Posterior cingulate gyrus (tissue), 11 donors: Measurements from ENCODE around the gene PRKCH.
"Not testable (repeated sequence)": the region's sequence is repeated elsewhere in the genome, so short reads cannot be mapped to it uniquely, and the experiment has no call there.

Experiments
- DNase-seq, 10 donors: peaks; one replicate each; pipeline versions ENCODE4 v3.0.0 to v3.0.0-alpha.2; 2020 to 2021; ENCODE audit warnings: mixed read lengths in 3 of 10
- intact Hi-C: fragments of 100-400 bp; cut with DNase I; formaldehyde crosslinking; loops from one replicate; pipeline ENCODE4 v1.15.1; 2023

Gene PRKCH

GRCh38 chr14:61386173-61386772, 64.9 kb downstream of the PRKCH start:
- intact Hi-C loops, result no loop called here

GRCh38 chr14:61387076-61387475, 65.7 kb downstream of the PRKCH start:
- intact Hi-C loops, result no loop called here
- DNase-seq, result no peak

More at GRCh38 chr14:61386173-61386772, 64.9 kb downstream of the PRKCH start:
- no peak for DNase-seq

GRCh38 chr14:61388173-61388975, 67.0 kb downstream of the PRKCH start:
- no peak for DNase-seq
- intact Hi-C loops, result no loop called here

DNA sequence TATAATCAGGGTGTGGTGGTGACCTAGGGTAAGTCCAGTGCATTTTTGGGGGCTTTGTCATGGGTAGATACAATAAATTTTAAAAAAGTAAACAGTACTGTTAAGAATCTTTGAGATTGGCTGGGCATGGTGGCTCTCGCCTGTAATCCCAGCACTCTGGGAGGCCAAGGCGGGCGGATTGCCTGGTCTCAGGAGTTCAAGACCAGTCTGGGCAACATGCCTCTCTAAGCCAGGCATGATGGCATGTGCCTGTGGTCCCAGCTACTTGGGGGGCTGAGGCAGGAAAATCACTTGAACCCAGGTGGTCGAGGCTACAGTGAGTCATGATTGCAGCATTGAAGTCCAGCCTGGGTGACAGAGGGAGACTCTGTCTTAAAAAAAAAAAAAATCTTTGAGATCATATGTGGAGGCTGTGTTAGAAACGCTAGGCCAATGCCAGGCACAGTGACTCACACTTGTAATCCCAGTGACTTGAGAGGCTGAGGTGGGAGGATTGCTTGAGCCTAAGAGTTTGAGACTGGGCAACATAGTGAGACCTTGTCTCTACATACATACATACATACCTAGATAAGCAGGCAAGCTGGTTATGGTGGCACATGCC, 67.7 kb downstream of the PRKCH start:
- DNase-seq, result no peak

DNA sequence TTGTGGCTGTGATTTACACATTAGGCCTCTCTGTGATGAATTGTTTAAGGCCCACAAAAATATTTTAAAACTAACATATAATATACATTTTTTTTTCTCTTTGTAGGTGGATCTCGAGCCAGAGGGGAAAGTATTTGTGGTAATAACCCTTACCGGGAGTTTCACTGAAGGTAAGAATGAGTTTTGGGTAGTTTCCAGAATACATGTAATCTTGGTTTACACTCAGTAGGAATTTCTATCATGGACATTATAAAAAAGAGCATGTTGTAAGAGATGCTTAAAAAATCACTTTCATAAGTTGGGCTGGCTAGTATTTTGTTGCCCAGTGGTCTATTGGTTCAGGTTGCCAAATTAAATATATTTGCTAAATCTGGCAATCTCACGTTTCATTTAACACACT, 69.7 kb downstream of the PRKCH start:
- intact Hi-C loops, result no loop called here
- DNase-seq, result no peak

More for the DNA sequence above, 67.7 kb downstream of the PRKCH start:
- intact Hi-C loops, result no loop called here

- DNase-seq, result no peak
- intact Hi-C loops, result no loop called here
Measured at GRCh38 chr14:61392297-61392696, 70.9 kb downstream of the PRKCH start.

- intact Hi-C loops, result no loop called here
- DNase-seq, result no peak
Measured at GRCh38 chr14:61394542-61394941, 73.2 kb downstream of the PRKCH start.

- intact Hi-C loops, result no loop called here
- DNase-seq, result no peak
Measured at GRCh38 chr14:61395115-61395725, 73.8 kb downstream of the PRKCH start.

DNA sequence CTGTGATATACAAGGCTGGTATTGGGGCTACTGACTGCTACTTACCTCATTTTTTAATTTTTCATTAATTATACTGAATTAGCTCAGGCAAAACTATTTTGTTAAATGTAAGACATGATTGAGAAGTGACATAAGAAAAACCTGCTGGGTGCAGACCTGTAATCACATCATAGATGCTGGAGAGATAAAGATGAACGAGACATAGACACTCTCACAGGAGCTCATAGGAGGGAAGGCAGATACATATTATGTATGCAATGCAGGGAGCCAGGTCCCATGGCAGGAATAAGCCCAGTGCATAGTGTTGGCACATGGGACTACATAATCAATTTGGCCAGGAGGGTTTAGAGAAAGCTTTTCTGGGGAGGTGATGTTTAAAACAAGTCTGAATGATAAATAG, 74.9 kb downstream of the PRKCH start:
- DNase-seq, result no peak

GRCh38 chr14:61396694-61397093, 75.3 kb downstream of the PRKCH start:
- DNase-seq, result no peak
- intact Hi-C loops, result no loop called here

More for the DNA sequence above, 74.9 kb downstream of the PRKCH start:
- intact Hi-C loops, result no loop called here

GRCh38 chr14:61397615-61398014, 76.2 kb downstream of the PRKCH start:
- DNase-seq, result no peak
- intact Hi-C loops, result no loop called here

DNA sequence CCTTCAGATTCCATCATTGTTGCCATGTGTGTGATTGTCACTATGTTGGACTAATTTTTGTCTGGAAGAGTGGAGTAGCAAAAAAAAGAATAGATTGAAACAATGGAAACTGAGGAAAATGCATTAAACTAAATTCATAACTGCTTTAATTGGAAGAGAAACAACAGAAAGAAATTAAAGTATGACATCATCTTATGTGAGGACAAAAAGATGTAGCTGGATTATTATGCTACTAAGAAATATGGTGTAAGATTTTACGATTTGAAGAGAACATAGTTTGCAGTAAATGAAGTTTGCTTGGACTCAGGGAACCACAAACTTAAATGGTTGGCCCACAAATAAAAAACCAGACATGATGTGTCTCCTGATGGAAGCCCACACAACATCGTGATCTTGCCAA, 76.8 kb downstream of the PRKCH start:
- DNase-seq, result no peak
- intact Hi-C loops, result no loop called here

- DNase-seq, result no peak
- intact Hi-C loops, result no loop called here
Measured at GRCh38 chr14:61399365-61399764, 78.0 kb downstream of the PRKCH start.

DNA sequence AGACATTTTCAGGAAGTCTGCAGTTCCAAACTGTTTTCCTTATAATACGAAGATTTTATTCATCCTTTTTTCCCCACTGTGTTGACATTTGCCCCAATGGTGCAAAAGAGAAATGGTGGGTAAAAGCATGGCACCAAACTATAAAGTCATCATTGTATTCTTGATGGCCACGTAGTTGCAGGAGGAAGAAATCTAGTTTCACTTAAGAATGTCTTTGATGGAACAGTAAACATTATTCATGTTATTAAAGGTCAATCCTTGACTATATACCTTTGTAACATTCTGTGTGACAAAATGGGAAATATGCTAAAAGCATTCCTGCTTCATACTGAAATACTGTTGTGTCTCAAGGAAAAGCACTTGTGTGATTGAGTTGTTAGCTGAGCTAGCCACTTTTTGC, 80.1 kb downstream of the PRKCH start:
- no peak for DNase-seq
- intact Hi-C loops, result no loop called here

GRCh38 chr14:61403411-61403810, 82.0 kb downstream of the PRKCH start:
- intact Hi-C loops, result no loop called here
- DNase-seq, result no peak

DNA sequence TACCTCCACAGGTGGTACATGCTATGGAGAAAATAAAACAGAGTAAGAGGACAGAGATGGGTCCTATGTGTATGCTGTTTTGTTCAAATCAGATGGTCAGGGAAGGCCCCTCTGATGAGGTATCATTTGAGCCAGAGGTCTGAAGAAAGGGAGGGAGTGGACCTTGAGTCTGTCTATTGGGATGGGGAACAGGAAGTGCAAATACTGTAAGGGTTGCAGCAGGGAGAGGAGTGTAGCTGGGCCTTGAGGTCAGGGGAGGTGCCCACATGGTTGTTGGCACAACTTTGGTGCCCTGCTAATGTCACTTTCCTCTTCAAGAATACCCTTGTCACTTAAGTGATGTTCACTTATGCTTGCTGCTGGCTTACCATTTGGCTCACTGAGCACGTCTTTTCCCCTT, 83.3 kb downstream of the PRKCH start:
- no peak for DNase-seq
- intact Hi-C loops, result no loop called here

GRCh38 chr14:61406198-61406597, 84.8 kb downstream of the PRKCH start:
- intact Hi-C loops, result no loop called here

DNA sequence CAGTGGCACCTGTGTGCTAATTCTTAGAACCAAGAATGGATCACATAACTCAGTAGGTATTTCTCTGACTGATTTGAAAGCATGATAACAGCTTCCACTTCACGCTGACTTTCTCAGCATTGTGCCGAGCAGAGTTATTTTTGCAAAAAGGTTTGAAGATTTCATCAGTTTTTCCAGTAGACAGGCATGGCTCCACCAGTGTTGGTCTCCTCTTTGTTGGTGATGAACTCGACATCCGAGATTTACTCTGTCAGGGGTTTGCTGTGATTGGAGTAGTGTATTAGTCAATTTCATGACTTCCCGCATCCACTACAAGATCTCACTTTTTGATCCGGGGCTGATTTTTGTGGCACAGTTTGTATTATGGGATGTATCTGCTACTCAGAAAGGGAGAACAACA, 85.3 kb downstream of the PRKCH start:
- DNase-seq, result no peak
- intact Hi-C loops, result no loop called here

More at GRCh38 chr14:61406198-61406597, 84.8 kb downstream of the PRKCH start:
- DNase-seq, result no peak

- intact Hi-C loops, result no loop called here
- no peak for DNase-seq
Measured at GRCh38 chr14:61408498-61408897, 87.1 kb downstream of the PRKCH start.

DNA sequence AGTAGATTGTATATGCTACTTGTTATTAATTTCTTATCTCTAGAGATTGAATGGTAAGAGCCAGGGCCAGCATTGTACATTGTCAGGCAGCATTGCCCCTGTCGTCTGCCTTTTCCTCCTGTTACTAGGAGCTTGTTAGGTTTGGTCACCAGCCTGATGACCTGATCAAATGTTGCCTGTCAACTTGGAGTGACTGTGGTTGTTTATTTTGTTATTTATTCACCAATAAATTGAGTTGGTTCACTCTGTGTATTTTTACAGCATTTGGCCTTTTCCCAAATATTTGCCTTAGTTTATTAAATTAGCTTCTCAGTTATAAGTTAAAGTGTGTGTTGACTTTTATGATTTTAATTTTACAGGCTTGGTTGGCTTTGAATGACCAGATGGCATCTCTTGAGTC, 88.4 kb downstream of the PRKCH start:
- DNase-seq, result no peak
- intact Hi-C loops, result no loop called here

DNA sequence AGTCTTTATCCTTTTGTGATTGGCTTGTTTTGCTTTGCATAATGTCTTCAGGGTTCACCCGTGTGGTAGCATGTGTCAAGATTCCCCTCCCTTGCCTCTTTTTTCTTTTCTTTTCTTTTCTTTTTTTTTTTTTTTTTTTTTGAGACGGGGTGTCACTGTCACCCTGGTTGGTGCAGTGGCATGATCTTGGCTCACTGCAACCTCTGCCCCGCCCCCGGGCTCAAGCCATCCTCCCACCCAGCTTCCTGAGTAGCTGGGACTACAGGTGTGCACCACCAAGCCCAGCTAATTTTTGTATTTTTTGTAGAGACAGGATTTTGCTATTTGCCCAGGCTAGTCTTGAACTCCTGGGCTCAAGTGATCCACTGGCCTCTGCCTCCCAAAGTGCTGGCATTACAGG, 94.6 kb downstream of the PRKCH start:
- DNase-seq, intact Hi-C loops: not testable (repeated sequence)
